PC-3 (cell line): ENCODE results near the gene CYP11A1.

Source experiments
- CTCF ChIP-seq: fragments of 300-600 bp; sonication (generic); conservative IDR thresholded peaks from 2 replicates; pipeline ENCODE4 v1.5.1; 2017; ENCODE audit warnings: antibody characterized with exemption, low read depth, mild to moderate bottlenecking, low read length
- EZH2 ChIP-seq: fragments of 300-600 bp; sonication (generic); IDR thresholded peaks from one replicate; pipeline ENCODE4 v1.6.1; 2017; ENCODE audit warnings: antibody characterized with exemption, mild to moderate bottlenecking, low read length; ENCODE audit not compliant: unreplicated experiment
- EZH2phosphoT487 ChIP-seq: fragments of 300-600 bp; sonication (generic); IDR thresholded peaks from 2 replicates; pipeline ENCODE4 v1.6.1; 2018; ENCODE audit warnings: mild to moderate bottlenecking, antibody characterized with exemption, low read length, borderline replicate concordance

GRCh38 chr15:74317820-74318375, 49.5 kb downstream of the CYP11A1 start:
- no peak for TF ChIP-seq CTCF
- TF ChIP-seq EZH2 = no peak
- no peak for TF ChIP-seq EZH2phosphoT487
